Heart left ventricle (tissue), 13 donors: Measurements from ENCODE around the gene SMIM45.

Experiments used
- POLR2A ChIP-seq, 2 donors: fragments of 450-650 bp; IDR thresholded peaks; one replicate each; pipeline ENCODE4 v1.6.1; 2017; ENCODE audit warnings: antibody characterized with exemption in 2 of 2, mild to moderate bottlenecking in 2 of 2, moderate library complexity in 2 of 2
- TF ChIP-seq, protein P1 (sequence below), 12 donors: fragments of 200-600 bp; sonication (generic) in 4 of 12; IDR thresholded peaks; one replicate each; pipeline versions ENCODE4 v1.5.0 to v1.8.0; 2018 to 2022; ENCODE audit warnings: antibody characterized with exemption in 12 of 12, mild to moderate bottlenecking in 5 of 12
- donor health status: ischemic (EF 13 %, LVEDD 7.1; RV severe dilation, severe dysfunction).
- donor health status: DM: no; HTN: yes; CAD: no.
- donor health status: DM: no; HTN: no; CAD: no.
- donor health status: ischemic (EF 25% LVEDD 6.9; RV normal size, moderate dysfunction).
- donor health status: ischemic (EF 25% LVEDD 5.7; RV mildly dilated, moderate dysfunction).
- donor health status: ischemic (EF 35%, LVEDD 5.7; RV mildly dilated, moderate dysfunction).
- donor health status: nonischemic (EF 11% LVEDD 7.7; RV severe dilation, severe dysfunction).
- donor health status: DM: yes; HTN: yes; CAD: no.
- donor health status: PGD.
- donor health status: ischemic (EF 29% LVEDD 5.4; RV normal size, mild dysfunction).
- donor health status: nonischemic (EF 23%, LVEDD 6.1; RV moderate dilation, normal function).

DNA sequence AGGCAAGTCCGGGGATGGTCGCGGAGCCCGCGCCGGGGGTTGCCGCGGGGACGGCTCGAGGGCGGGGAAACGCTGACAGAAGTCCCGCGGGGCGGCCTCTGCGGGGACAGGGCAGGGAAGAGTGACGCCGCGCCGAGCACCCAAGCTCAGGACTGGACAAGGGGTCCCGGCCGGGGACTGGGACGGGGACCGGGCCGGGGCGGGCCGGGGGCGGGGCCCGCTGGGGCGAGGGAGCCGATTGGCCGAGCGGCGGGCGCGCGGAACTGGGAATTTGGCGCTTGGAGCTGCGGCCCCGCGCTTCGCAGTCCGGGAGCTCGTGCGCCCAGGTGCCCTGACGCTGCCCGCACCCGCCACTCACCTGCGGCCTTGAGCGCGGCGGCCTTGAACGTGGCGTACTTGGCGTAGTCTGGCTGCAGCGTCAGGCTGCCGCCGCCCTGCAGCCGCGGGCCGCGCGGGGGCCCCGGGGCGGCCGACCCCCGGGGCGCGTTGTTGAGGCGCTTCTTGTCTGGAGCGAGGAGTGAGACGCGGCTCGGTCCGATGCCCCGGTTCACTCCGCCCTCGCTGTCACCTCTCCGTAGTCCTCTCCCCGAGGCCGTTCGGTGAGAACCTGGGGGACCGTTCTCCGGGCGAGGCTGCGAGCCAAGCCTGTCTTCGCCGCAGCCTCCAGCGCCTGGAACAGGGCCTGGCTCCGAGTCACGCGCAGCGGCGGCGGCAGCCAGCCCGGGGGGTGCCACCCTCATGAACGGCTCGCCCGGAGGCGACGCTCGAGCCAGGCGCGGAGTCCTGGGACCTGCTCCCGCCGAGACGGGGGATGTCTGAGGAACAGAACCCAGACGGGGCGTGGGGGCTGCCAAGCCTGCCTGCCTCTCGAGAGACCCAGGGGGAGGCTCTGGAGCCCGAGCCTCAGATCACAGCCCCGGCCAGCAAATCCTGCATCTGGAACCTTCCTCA lies 41.6 kb upstream of the SMIM45 start:
- TF ChIP-seq, protein P1, sequence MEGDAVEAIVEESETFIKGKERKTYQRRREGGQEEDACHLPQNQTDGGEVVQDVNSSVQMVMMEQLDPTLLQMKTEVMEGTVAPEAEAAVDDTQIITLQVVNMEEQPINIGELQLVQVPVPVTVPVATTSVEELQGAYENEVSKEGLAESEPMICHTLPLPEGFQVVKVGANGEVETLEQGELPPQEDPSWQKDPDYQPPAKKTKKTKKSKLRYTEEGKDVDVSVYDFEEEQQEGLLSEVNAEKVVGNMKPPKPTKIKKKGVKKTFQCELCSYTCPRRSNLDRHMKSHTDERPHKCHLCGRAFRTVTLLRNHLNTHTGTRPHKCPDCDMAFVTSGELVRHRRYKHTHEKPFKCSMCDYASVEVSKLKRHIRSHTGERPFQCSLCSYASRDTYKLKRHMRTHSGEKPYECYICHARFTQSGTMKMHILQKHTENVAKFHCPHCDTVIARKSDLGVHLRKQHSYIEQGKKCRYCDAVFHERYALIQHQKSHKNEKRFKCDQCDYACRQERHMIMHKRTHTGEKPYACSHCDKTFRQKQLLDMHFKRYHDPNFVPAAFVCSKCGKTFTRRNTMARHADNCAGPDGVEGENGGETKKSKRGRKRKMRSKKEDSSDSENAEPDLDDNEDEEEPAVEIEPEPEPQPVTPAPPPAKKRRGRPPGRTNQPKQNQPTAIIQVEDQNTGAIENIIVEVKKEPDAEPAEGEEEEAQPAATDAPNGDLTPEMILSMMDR (IDR thresholded peaks at IDR 0.05), result no peak
- no peak for TF ChIP-seq POLR2A (IDR thresholded peaks at IDR 0.05)
